ENCODE results near the gene FETUB. TPM values are rescaled to one million over a fixed set of nuclear protein-coding genes. Genes with fewer than 3 reads are reported as not detected.

Gene FETUB
- total and polyA plus RNA-seq, 2 of the 8 experiments (the other 6 are each of a cell fraction or from before 2014, with no cell fraction given), result 0.15 TPM; not detected in 1

DNA sequence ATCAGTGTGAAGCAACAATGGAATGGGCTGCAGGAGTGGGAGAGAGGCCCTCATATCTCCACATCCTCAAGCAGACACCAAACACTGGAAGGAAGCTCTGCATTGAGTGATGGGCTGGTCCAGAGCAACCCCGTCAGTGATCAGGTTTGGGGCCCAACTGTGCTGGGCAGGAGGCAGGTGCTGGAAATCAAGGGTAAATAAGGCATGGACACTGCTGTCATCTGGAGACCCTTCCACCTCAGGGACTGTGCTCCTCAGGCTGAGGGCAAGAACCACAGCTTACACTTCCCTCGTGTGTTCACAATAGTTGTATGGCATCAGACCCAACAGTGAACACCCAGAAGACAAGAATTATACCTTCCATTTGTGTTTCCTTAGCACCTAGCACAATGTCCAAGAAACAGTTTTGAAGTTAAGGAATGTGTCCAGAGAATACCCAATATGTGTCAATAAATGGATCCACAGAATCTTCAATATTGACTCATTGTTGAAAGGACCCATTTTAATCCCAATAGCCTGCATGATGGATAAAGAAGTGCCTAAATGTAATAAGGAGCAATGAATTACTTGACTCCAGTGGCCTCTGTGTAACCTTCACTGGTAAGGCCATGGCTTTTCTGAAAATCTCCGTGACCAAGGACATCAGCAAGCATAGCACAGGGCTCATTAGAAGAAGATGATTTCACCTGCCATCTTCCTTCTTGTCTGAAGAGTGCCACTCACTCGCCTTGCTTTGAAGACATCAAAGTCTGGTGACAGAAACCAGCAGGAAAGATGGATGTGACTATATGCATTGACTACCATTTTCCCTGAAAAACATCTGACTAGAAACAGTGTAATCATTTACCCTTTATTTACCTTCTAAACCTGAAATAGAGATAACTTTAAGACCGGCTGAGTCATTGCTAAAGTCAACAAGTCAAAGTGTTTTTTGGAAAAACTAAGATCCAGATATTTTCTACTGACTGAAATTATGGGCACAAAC is 34.3 kb upstream of the FETUB start (continued):
- no peak for TF ChIP-seq EZH2 (IDR thresholded peaks at IDR 0.05; ENCODE audit: low read depth, low read length, severe bottlenecking)
- TF ChIP-seq TEAD4 (IDR thresholded peaks at IDR 0.05; ENCODE audit: low read depth, low read length), result no peak
- no peak for TF ChIP-seq KDM5A (IDR thresholded peaks at IDR 0.05; ENCODE audit: low read length)
- TF ChIP-seq CHD1 (IDR thresholded peaks at IDR 0.05; ENCODE audit: low read depth, low read length), result no peak
- no peak for TF ChIP-seq KDM4A (IDR thresholded peaks at IDR 0.05; ENCODE audit: low read depth, low read length, severe bottlenecking)
- TF ChIP-seq TAF7 (optimal IDR thresholded peaks at IDR 0.05; ENCODE audit: borderline replicate concordance, low read depth, low read length), result no peak
- TF ChIP-seq SP2 (IDR thresholded peaks at IDR 0.05; ENCODE audit: low read length), result no peak
